GM19372 (cell line): Measurements from ENCODE around the gene GPS1.
A peak's percentile ranks its signal among the peaks of the same experiment; 100 is the strongest.

ENCODE experiments used
- ATAC-seq: cut with Tn5 transposase; IDR thresholded peaks from one replicate; pipeline ENCODE4 v1.9.1; 2021; ENCODE audit warnings: mild to moderate bottlenecking, low read depth, moderate library complexity; ENCODE audit not compliant: unreplicated experiment

The GPS1 gene

GRCh38 chr17:82086941-82087906 is 35.5 kb downstream of the GPS1 start:
- ATAC-seq, result no peak

- ATAC-seq, result no peak
These were observed 36.5 kb downstream of the GPS1 start for GRCh38 chr17:82087961-82088837.

GRCh38 chr17:82088838-82089722 is 37.4 kb downstream of the GPS1 start:
- ATAC-seq, result no peak

- no peak for ATAC-seq
These were observed 38.2 kb downstream of the GPS1 start for GRCh38 chr17:82089723-82090548.

- ATAC-seq, result no peak
These were observed 39.0 kb downstream of the GPS1 start for GRCh38 chr17:82090549-82091263.

GRCh38 chr17:82091264-82092066 is 39.8 kb downstream of the GPS1 start:
- ATAC-seq, result no peak

GRCh38 chr17:82092094-82092586 is 40.4 kb downstream of the GPS1 start:
- no peak for ATAC-seq

- ATAC-seq, result no peak
These were observed 40.9 kb downstream of the GPS1 start for GRCh38 chr17:82092628-82092994.

- ATAC-seq, result no peak
These were observed 41.5 kb downstream of the GPS1 start for GRCh38 chr17:82092995-82093751.

GRCh38 chr17:82094931-82095776 is 43.5 kb downstream of the GPS1 start:
- no peak for ATAC-seq

GRCh38 chr17:82095777-82096708 is 44.3 kb downstream of the GPS1 start:
- no peak for ATAC-seq

GRCh38 chr17:82096709-82097183 is 45.0 kb downstream of the GPS1 start:
- ATAC-seq, result no peak

- peak; percentile 2 for ATAC-seq
These were observed 45.7 kb downstream of the GPS1 start for GRCh38 chr17:82097184-82097918.

GRCh38 chr17:82097919-82098168 is 46.1 kb downstream of the GPS1 start:
- ATAC-seq, result no peak
